Measurements from ENCODE around the gene UBTD2.

UBTD2 gene

GRCh38 chr5:172171118-172171517 lies 112.4 kb downstream of the UBTD2 start:
- DNase-seq (ENCODE audit: low read depth, low spot score): no peak

- DNase-seq (ENCODE audit: low read depth, low spot score): no peak
Observed at GRCh38 chr5:172170251-172170701, 113.3 kb downstream of the UBTD2 start.

GRCh38 chr5:172169216-172169615 lies 114.3 kb downstream of the UBTD2 start:
- DNase-seq (ENCODE audit: low read depth, low spot score): no peak

DNA sequence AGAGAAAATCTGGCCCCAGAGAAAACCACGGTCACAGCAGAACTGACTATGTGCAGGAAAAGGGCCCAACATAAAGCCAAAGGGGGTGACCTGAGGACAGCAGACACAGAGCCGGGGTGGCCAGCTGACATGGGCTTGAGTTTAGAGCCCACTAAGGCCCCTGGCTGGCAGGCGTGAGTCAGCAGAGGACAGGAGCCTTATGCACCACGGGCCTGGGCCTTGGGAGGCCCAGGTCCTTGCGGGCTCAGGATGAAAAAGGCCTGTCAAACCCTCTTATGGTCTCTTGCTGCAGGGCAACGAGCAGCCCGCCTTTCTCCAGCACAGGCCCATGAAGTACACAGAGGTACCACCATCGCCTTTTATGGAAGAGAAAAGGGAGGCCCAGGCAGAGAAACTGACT lies 115.3 kb downstream of the UBTD2 start:
- no peak for DNase-seq (ENCODE audit: low read depth, low spot score)

- DNase-seq (ENCODE audit: low read depth, low spot score): no peak
Observed at GRCh38 chr5:172167895-172168294, 115.7 kb downstream of the UBTD2 start.

GRCh38 chr5:172166030-172166826 lies 117.3 kb downstream of the UBTD2 start:
- no peak for DNase-seq (ENCODE audit: low read depth, low spot score)

GRCh38 chr5:172165465-172165864 lies 118.1 kb downstream of the UBTD2 start:
- DNase-seq (ENCODE audit: low read depth, low spot score): no peak

DNA sequence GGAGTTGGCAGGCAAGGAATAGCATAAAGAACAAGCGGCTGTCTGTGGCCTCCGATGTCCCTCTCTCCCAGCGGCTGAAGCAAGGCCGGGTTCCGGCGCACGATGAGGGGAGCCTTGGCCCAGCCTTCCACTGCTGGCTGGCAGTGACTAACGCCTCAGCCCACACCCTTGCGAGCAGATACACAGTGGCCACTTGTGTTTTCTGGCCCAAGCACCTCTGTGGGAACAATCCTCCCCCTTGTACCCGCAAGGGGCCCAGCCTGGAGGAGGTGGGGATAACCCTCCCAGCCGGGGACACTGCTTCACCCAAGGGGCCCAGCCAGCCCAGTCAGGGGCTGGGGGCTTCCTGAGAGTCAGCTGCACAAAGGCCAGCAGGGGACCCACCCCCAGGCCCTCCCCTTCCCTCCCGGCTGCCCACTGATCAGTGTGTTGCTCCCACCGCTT lies 118.8 kb downstream of the UBTD2 start:
- DNase-seq (ENCODE audit: low read depth, low spot score): no peak

- DNase-seq (ENCODE audit: low read depth, low spot score): no peak
Observed at GRCh38 chr5:172163346-172163745, 120.2 kb downstream of the UBTD2 start.

GRCh38 chr5:172162987-172163343 lies 120.6 kb downstream of the UBTD2 start:
- DNase-seq (ENCODE audit: low read depth, low spot score): no peak

GRCh38 chr5:172162323-172162986 lies 121.1 kb downstream of the UBTD2 start:
- DNase-seq (ENCODE audit: low read depth, low spot score): no peak

DNA sequence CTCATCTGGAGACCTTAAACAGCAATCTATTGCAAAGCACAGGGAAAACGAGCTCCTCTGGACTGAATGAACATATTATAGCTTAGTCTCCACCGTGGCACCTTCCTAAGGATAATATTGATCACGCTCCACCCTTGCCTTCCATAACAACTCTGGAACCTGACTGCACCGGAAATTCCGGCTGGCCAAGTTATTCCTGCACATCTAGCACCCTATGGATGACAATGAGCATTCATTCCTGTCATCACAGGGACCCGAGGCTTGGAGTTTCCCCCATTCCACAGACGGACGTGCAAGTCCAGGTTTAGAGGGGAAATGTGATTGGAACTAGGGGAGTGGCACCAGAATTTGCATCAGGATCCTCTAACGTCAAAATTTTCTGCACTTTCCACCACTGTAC lies 123.1 kb downstream of the UBTD2 start:
- DNase-seq (ENCODE audit: low read depth, low spot score): no peak
